ENCODE results near the gene YWHAG. TPM values are rescaled to one million over a fixed set of nuclear protein-coding genes. Genes with fewer than 3 reads are reported as not detected.
"Not testable (repeated sequence)": the region's sequence is repeated elsewhere in the genome, so short reads cannot be mapped to it uniquely, and the experiment has no call there.

YWHAG gene
- total RNA-seq, 1 donor = 121 TPM

DNA sequence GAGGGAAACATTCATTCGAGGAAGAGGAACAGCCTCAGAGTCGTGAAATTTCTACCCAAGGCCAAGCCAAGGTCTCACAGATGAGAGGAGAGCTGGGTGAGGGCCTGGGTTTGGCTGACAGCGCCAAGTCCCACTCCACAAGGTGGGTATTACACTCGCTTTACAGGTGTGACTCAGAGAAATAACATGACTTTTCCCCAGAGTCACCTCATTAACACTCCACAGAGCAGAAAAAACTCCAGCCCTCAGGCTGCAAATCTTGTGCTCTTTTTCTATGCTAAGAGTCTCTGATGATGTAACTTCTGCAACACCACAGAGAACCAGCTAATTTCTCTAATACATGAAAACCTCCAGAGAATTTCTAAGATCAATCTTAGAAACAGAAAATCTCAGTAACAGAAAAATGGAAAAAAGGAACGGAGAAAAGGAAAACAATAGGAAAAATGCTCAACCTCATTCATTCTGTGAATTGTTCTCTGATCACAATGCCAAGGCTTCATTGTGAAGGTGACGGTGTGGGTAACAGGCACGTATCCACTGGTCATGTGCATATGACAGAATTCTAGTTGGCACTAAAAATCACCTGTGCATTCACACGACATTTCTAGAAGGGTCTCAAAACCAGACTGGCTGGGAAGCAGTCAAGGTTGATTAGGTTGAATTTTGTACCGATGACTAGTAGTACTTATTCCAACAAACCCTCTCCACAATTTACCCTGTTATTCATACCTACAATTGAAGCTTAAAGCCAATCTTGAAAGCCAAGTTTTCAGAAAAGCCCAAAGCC, 20.3 kb downstream of the YWHAG start:
- Histone ChIP-seq H3K4me2 (ENCODE audit: insufficient read depth, low read length) (no peak overlapping the region), H3K79me2 (ENCODE audit: insufficient read depth, low read length) (peaks cover 98% of the 10 kb centered on the region), H3K9me3 (ENCODE audit: low read depth, low read length) (no peaks in the 10 kb centered on the region), H4K20me1 (ENCODE audit: insufficient read depth, low read length) (peaks cover 84% of the 10 kb centered on the region), H3K36me3 (ENCODE audit: insufficient read depth, low read length) (peaks cover 40% of the 10 kb centered on the region), H2AFZ (ENCODE audit: low read length) (no peak overlapping the region), H3K27ac (ENCODE audit: low read depth, low read length) (peak overlapping the region; percentile 6), H3K4me1 (ENCODE audit: insufficient read depth, low read length) (peaks cover 29% of the 10 kb centered on the region), H3K4me3 (ENCODE audit: insufficient read depth, low read length) (no peak overlapping the region), H3K27me3 (ENCODE audit: insufficient read depth, low read length) (no peaks in the 10 kb centered on the region)
- TF ChIP-seq, protein P1, sequence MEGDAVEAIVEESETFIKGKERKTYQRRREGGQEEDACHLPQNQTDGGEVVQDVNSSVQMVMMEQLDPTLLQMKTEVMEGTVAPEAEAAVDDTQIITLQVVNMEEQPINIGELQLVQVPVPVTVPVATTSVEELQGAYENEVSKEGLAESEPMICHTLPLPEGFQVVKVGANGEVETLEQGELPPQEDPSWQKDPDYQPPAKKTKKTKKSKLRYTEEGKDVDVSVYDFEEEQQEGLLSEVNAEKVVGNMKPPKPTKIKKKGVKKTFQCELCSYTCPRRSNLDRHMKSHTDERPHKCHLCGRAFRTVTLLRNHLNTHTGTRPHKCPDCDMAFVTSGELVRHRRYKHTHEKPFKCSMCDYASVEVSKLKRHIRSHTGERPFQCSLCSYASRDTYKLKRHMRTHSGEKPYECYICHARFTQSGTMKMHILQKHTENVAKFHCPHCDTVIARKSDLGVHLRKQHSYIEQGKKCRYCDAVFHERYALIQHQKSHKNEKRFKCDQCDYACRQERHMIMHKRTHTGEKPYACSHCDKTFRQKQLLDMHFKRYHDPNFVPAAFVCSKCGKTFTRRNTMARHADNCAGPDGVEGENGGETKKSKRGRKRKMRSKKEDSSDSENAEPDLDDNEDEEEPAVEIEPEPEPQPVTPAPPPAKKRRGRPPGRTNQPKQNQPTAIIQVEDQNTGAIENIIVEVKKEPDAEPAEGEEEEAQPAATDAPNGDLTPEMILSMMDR (IDR thresholded peaks at IDR 0.05; ENCODE audit: extremely low read depth, low read depth, low read length) = no peak
- DNase-seq (ENCODE audit: insufficient read length, low spot score, missing footprints) = no peak

DNA sequence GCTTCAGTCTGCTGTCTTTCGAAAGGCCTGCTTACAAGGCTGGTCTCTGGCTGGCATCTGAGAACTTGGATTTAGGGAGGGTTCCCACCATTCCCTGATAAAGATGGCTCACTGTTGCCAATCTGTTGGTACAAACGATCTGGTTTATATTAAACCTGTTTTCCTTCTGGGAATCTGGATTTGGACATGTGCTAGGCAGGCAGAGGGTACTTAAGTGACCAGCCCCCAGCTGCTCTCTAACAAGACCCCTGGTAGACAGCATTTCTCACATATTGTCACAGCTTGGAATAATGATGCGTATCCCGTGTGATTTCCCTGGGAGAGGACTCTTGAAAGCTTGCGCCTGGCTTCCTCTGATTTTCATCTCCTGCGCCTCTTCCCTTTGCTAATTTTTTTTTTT, 21.6 kb downstream of the YWHAG start:
- Histone ChIP-seq H2AFZ (ENCODE audit: low read length) (no peak overlapping the region), H3K4me3 (ENCODE audit: insufficient read depth, low read length) (no peak overlapping the region), H4K20me1 (ENCODE audit: insufficient read depth, low read length) (peaks cover 88% of the 10 kb centered on the region), H3K4me2 (ENCODE audit: insufficient read depth, low read length) (no peak overlapping the region), H3K27ac (ENCODE audit: low read depth, low read length) (no peak overlapping the region), H3K79me2 (ENCODE audit: insufficient read depth, low read length) (peaks cover 98% of the 10 kb centered on the region), H3K27me3 (ENCODE audit: insufficient read depth, low read length) (no peaks in the 10 kb centered on the region), H3K36me3 (ENCODE audit: insufficient read depth, low read length) (peaks cover 33% of the 10 kb centered on the region), H3K4me1 (ENCODE audit: insufficient read depth, low read length) (peaks cover 29% of the 10 kb centered on the region), H3K9me3 (ENCODE audit: low read depth, low read length) (no peaks in the 10 kb centered on the region)
- TF ChIP-seq, protein P1 (IDR thresholded peaks at IDR 0.05; ENCODE audit: extremely low read depth, low read depth, low read length) = no peak
- DNase-seq (ENCODE audit: insufficient read length, low spot score, missing footprints) = no peak

DNA sequence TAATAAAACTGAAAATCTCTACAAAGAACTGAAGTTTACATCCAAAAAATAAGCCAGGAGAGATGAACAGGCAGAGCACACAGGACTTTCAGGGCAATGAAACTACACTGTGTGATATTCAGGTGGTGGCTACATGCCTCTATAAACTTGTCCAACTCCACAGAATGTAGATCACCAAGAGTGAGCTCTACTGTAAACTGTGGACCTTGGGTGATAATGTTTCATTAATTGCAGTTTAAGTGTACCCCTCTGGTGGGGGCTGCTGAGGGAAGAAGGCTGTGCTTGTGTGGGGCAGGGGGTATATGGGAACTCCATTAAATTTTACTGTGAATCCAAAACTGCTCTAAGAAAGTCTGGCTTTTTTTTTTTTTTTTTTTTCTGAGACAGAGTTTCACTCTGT, 22.7 kb downstream of the YWHAG start:
- no peaks in the 10 kb centered on the region for H3K9me3 ChIP-seq (ENCODE audit: low read depth, low read length)
- TF ChIP-seq, protein P1 (IDR thresholded peaks at IDR 0.05; ENCODE audit: extremely low read depth, low read depth, low read length) = no peak
- peaks cover 35% of the 10 kb centered on the region for H3K36me3 ChIP-seq (ENCODE audit: insufficient read depth, low read length)

DNA sequence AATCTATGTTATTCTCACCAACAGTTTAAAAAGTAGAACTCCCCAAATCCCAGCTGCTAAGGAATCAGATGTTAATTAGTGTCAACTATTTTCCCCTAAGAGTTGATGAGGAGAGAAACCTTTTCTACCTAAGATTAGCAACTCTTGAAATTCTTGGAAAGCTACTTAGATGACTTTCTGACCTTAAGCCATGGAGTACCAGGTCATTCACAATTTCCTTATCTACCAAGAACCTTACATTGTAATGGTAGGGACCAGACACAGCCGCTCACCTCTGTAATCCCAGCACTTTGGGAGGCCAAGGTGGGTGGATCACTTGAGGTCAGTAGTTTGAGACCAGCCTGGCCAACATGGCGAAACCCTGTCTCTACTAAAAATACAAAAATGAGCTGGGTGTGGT, 23.4 kb downstream of the YWHAG start:
- H3K79me2 ChIP-seq (ENCODE audit: insufficient read depth, low read length) = peaks cover 98% of the 10 kb centered on the region
- peaks cover 18% of the 10 kb centered on the region for H3K4me1 ChIP-seq (ENCODE audit: insufficient read depth, low read length)
- not testable (repeated sequence) for H3K27me3 ChIP-seq (ENCODE audit: insufficient read depth, low read length); H3K27ac ChIP-seq (ENCODE audit: low read depth, low read length); H2AFZ ChIP-seq (ENCODE audit: low read length); H3K4me2 ChIP-seq (ENCODE audit: insufficient read depth, low read length); H3K9me3 ChIP-seq (ENCODE audit: low read depth, low read length); H3K4me3 ChIP-seq (ENCODE audit: insufficient read depth, low read length); DNase-seq (ENCODE audit: insufficient read length, low spot score, missing footprints)
- peaks cover 88% of the 10 kb centered on the region for H4K20me1 ChIP-seq (ENCODE audit: insufficient read depth, low read length)
- peaks cover 41% of the 10 kb centered on the region for H3K36me3 ChIP-seq (ENCODE audit: insufficient read depth, low read length)

More for the DNA sequence above, 22.7 kb downstream of the YWHAG start:
- Histone ChIP-seq H3K4me2 (ENCODE audit: insufficient read depth, low read length) (no peak overlapping the region), H2AFZ (ENCODE audit: low read length) (no peak overlapping the region), H4K20me1 (ENCODE audit: insufficient read depth, low read length) (peaks cover 88% of the 10 kb centered on the region), H3K4me3 (ENCODE audit: insufficient read depth, low read length) (no peak overlapping the region), H3K4me1 (ENCODE audit: insufficient read depth, low read length) (peaks cover 25% of the 10 kb centered on the region), H3K79me2 (ENCODE audit: insufficient read depth, low read length) (peaks cover 98% of the 10 kb centered on the region), H3K27ac (ENCODE audit: low read depth, low read length) (no peak overlapping the region), H3K27me3 (ENCODE audit: insufficient read depth, low read length) (no peaks in the 10 kb centered on the region)
- DNase-seq (ENCODE audit: insufficient read length, low spot score, missing footprints) = peak; percentile 73

Data from osteoblast (primary cell).